Upper lobe of left lung (tissue), 6 donors: ENCODE measurements around the gene MCL1. TPM values are rescaled to one million over a fixed set of nuclear protein-coding genes. Genes with fewer than 3 reads are reported as not detected.
A peak's percentile ranks its signal among the peaks of the same experiment; 100 is the strongest.

Experiments used
- ATAC-seq, 2 donors: fragments of 200-7000 bp; cut with Tn5 transposase; one replicate each; pipeline ENCODE4 v1.9.1; 2022; ENCODE audit warnings: mild to moderate bottlenecking in 2 of 2, moderate library complexity in 2 of 2; ENCODE audit not compliant: low FRiP score in 2 of 2
- DNase-seq, 2 donors: peaks; one replicate each; pipeline ENCODE4 v3.0.0-alpha.2; 2019 to 2020
- H3K27ac ChIP-seq, 4 donors: fragments of 200-600 bp; sonication (generic); one replicate each; pipeline ENCODE4 v1.5.1; 2016 to 2019
- H3K27me3 ChIP-seq, 4 donors: fragments of 200-600 bp; sonication (generic); one replicate each; pipeline ENCODE4 v1.5.1; 2017 to 2019
- H3K36me3 ChIP-seq, 4 donors: fragments of 200-600 bp; sonication (generic); one replicate each; pipeline ENCODE4 v1.5.1; 2016 to 2019
- H3K4me1 ChIP-seq, 4 donors: fragments of 200-600 bp; sonication (generic); one replicate each; pipeline ENCODE4 v1.5.1; 2018 to 2019
- H3K4me3 ChIP-seq, 4 donors: fragments of 200-600 bp; sonication (generic); one replicate each; pipeline ENCODE4 v1.5.1; 2017 to 2019; ENCODE audit warnings: mild to moderate bottlenecking in 2 of 4, moderate library complexity in 1 of 4
- H3K9me3 ChIP-seq, 4 donors: fragments of 200-600 bp; sonication (generic); one replicate each; pipeline ENCODE4 v1.5.1; 2018 to 2019
- CTCF ChIP-seq, 6 experiments: fragments of 450-650 bp in 4 of 6; fragments of 200-600 bp in 2 of 6; sonication (generic) in 2 of 6; IDR thresholded peaks; one replicate each; pipeline ENCODE4 v1.5.1; 2016 to 2019; ENCODE audit warnings: antibody characterized with exemption in 6 of 6
- EP300 ChIP-seq, 4 donors: sonication (generic); formaldehyde crosslinking; IDR thresholded peaks; one replicate each; pipeline ENCODE4 v1.5.1; 2017; ENCODE audit warnings: antibody characterized with exemption in 4 of 4, control low read depth in 2 of 4
- POLR2A ChIP-seq, 4 donors: fragments of 450-650 bp; IDR thresholded peaks; one replicate each; pipeline ENCODE4 v1.5.1; 2016 to 2017; ENCODE audit warnings: antibody characterized with exemption in 4 of 4, mild to moderate bottlenecking in 2 of 4
- POLR2AphosphoS5 ChIP-seq, 2 donors: sonication (generic); formaldehyde crosslinking; IDR thresholded peaks; one replicate each; pipeline ENCODE4 v1.5.1; 2017; ENCODE audit warnings: antibody characterized with exemption in 2 of 2
- WGBS, 2 donors: methylation state at CpG; one replicate each; pipeline ENCODE4 v1.1.5; 2017 to 2018; 5-methylcytosine and 5-hydroxymethylcytosine counted together
- total RNA-seq, 6 donors: library from RNA; depleted of rRNA in 4 of 6; stranded (reverse); fragments of >200 nt in 4 of 6; gene quantifications; one replicate each; pipeline versions ENCODE4 v1.1.0 to v1.2.1, GENCODE V29; 2016 to 2021
- donor health status: DM: no; HTN: no; CAD: no; lungs with moderate emphysema.
- donor health status: DM: no; HTN: yes; CAD: no; lungs with severe emphysema.

The MCL1 gene
- total RNA-seq, 6 donors from 2014 or later = 188 to 580 (median 425) TPM

- WGBS, 2 donors = 9 to 11% methylated on average over 3 to 4 of the region's 4 CpGs
- H3K9me3 ChIP-seq = no peaks in the 10 kb centered on the region
- peaks cover 0 to 11% (median under 1%) of the 10 kb centered on the region in 4 donors for H3K36me3 ChIP-seq
- H3K4me1 ChIP-seq = peaks cover 85 to 91% (median 87%) of the 10 kb centered on the region in 4 donors
- no peak for ATAC-seq
- peak overlapping the region; percentile 98 to 100 (median 100) for H3K27ac ChIP-seq
- peak overlapping the region in 3 of 4 donors; percentile 46 to 58 (median 53) for H3K4me3 ChIP-seq
- H3K27me3 ChIP-seq = no peaks in the 10 kb centered on the region
- DNase-seq = peak in 1 of 2 donors; percentile 77
- no peak for TF ChIP-seq CTCF (IDR thresholded peaks at IDR 0.05)
- peak in 1 of 2 donors; percentile 9 for TF ChIP-seq POLR2AphosphoS5 (IDR thresholded peaks at IDR 0.05)
- no peak for TF ChIP-seq EP300 (IDR thresholded peaks at IDR 0.05)
- TF ChIP-seq POLR2A (IDR thresholded peaks at IDR 0.05) = no peak
Measured at GRCh38 chr1:150562446-150563339, 16.7 kb downstream of the MCL1 start.

GRCh38 chr1:150561974-150562445 is 17.4 kb downstream of the MCL1 start:
- peak; percentile 82 to 92 for ATAC-seq
- peak overlapping the region; percentile 98 to 100 (median 100) for H3K27ac ChIP-seq
- WGBS, 2 donors = 0 to 1% methylated on average over 17 to 18 of the region's 18 CpGs
- peak; percentile 96 to 99 for TF ChIP-seq POLR2AphosphoS5 (IDR thresholded peaks at IDR 0.05)
- TF ChIP-seq POLR2A (IDR thresholded peaks at IDR 0.05) = peak in 1 of 4 donors; percentile 54
- TF ChIP-seq CTCF (IDR thresholded peaks at IDR 0.05) = no peak
- peak; percentile 96 to 100 (median 99) for TF ChIP-seq EP300 (IDR thresholded peaks at IDR 0.05)
- no peaks in the 10 kb centered on the region for H3K9me3 ChIP-seq
- peak; percentile 95 to 97 for DNase-seq
- peak overlapping the region; percentile 39 to 58 (median 50) for H3K4me3 ChIP-seq
- H3K36me3 ChIP-seq = peaks cover 0 to 17% (median 4%) of the 10 kb centered on the region in 4 donors
- H3K4me1 ChIP-seq = peaks cover 80 to 85% (median 80%) of the 10 kb centered on the region in 4 donors
- H3K27me3 ChIP-seq = no peaks in the 10 kb centered on the region

DNA sequence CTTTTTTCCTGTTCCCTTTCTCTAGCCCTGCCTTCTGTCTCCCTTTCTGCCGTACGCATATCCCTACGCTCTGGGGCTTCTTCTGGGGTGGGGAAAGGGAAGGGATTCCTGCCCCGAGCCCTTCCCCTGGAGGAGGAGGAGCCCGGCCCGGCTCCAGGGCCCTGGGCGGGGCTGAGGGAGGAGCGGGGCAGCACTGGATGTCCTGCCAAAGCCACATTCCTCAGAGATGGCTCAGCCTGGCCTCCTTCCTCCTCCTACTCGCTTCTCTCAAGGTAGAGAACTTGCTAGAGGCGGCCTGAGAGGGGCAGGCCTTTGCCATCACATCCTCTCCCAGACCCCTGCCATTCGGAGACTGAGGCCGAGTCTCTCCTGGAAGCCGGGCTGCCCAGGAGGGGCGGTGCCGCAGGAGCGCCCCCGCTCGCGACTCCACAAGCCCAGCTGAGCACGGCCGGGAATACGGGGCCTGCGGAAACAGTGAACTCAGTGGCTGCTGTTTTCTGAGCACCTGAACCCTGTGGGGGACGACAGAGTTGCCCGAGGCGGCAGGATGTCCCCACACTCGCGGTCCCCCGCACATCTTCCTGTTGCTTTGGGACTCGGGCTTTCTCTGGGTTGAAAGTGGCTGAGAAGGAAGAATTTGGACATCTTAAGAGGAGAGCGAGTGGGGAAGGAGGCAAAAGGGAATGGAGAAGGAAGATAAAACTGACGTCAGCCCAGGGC is 18.0 kb downstream of the MCL1 start:
- peak overlapping the region; percentile 98 to 100 (median 100) for H3K27ac ChIP-seq
- TF ChIP-seq POLR2A (IDR thresholded peaks at IDR 0.05) = peak in 3 of 4 donors; percentile 89 to 98 (median 93)
- TF ChIP-seq CTCF (IDR thresholded peaks at IDR 0.05) = peak in 2 of 6 experiments; percentile 39 to 45
- TF ChIP-seq EP300 (IDR thresholded peaks at IDR 0.05) = peak in 2 of 4 donors; percentile 93 to 98
- peak; percentile 93 to 99 for TF ChIP-seq POLR2AphosphoS5 (IDR thresholded peaks at IDR 0.05)
- peak; percentile 97 for DNase-seq
- no peaks in the 10 kb centered on the region for H3K9me3 ChIP-seq
- H3K4me1 ChIP-seq = peaks cover 74 to 79% (median 75%) of the 10 kb centered on the region in 4 donors
- H3K4me3 ChIP-seq = peak overlapping the region; percentile 39 to 58 (median 50)
- ATAC-seq = peak; percentile 85 to 94
- no peaks in the 10 kb centered on the region for H3K27me3 ChIP-seq
- H3K36me3 ChIP-seq = peaks cover 0 to 23% (median 8%) of the 10 kb centered on the region in 4 donors
- WGBS, 2 donors = 1% methylated on average over 23 to 32 of the region's 32 CpGs

DNA sequence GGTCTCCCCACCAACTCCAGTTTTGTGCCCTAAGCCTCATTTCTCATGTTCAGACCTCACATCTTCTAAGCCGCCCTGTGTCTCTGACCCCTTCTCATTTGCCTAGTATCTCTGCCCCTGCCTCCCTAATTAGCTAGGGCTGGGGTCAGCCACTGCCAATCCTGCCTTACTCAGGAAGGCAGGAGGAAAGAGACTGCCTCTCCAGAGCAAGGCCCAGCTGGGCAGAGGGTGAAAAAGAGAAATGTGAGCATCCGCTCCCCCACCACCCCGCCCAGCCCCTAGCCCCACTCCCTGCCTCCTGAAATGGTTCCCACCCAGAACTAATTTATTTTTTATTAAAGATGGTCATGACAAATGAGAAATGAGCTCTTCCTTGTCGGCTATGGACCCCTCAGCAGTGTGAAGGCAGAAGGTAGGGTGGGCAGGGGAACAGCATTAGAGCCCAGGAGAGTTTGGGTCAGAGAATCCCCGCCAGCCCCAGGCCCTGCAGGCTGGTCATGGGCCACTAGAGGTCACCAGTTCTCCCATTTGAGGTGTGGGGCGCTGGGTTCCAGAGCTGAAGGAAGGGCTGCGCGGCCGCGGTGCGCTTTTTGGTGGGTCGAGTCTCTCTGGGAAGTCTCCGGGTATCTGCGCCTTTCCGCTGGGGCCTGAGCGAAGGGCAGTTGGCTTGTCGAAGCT is 18.7 kb downstream of the MCL1 start:
- WGBS, 2 donors = 7 to 16% methylated on average over 15 to 17 of the region's 17 CpGs
- DNase-seq = peak; percentile 91 to 95
- TF ChIP-seq POLR2AphosphoS5 (IDR thresholded peaks at IDR 0.05) (no peak), CTCF (IDR thresholded peaks at IDR 0.05) (peak; percentile 83 to 92 (median 87))
- peak; percentile 64 to 83 for ATAC-seq
- H3K4me3 ChIP-seq = peak overlapping the region; percentile 19 to 58 (median 50)
- no peaks in the 10 kb centered on the region for H3K27me3 ChIP-seq
- H3K36me3 ChIP-seq = peaks cover 0 to 30% (median 13%) of the 10 kb centered on the region in 4 donors
- H3K4me1 ChIP-seq = peaks cover 67 to 72% (median 68%) of the 10 kb centered on the region in 4 donors
- H3K9me3 ChIP-seq = no peaks in the 10 kb centered on the region
- H3K27ac ChIP-seq = peak overlapping the region; percentile 98 to 100 (median 100)
